Common myeloid progenitor, CD34-positive (primary cell): ENCODE data around the gene ZBTB44.

Experiments used
- CTCF ChIA-PET: fragments of 350-600 bp; sonication (Branson Sonifier 250); formaldehyde crosslinking; loops from one replicate; lab custom pipeline; 2021; ENCODE audit warnings: antibody characterized with exemption; lab: Charles Lee
- POLR2A ChIA-PET: fragments of 350-600 bp; sonication (Branson Sonifier 250); formaldehyde crosslinking; loops from one replicate; lab custom pipeline; 2021; ENCODE audit warnings: antibody characterized with exemption; lab: Charles Lee
- DNase-seq, 3 donors: peaks; one replicate each; pipeline versions ENCODE4 v3.0.0 to v3.0.0-alpha.2; 2013
- H3K27ac ChIP-seq, 2 experiments: 1 replicate in 1 of 2; 2 replicates in 1 of 2; pipeline ENCODE4 v1.7.0; 2013; ENCODE audit warnings: inconsistent platforms in 2 of 2, low read length in 2 of 2, mild to moderate bottlenecking in 2 of 2, low read depth in 1 of 2, moderate library complexity in 1 of 2; ENCODE audit not compliant: severe bottlenecking in 2 of 2, insufficient read depth in 1 of 2, poor library complexity in 1 of 2
- H3K27me3 ChIP-seq, 5 experiments: replicated peaks in 2 of 5; 1 replicate in 3 of 5; 2 replicates in 2 of 5; pipeline versions ENCODE4 v1.6.1 to v1.7.0; 2013; ENCODE audit warnings: low read length in 4 of 5, mild to moderate bottlenecking in 2 of 5, moderate library complexity in 2 of 5, inconsistent platforms in 1 of 5; ENCODE audit not compliant: insufficient read depth in 5 of 5, control insufficient read depth in 4 of 5
- H3K36me3 ChIP-seq, 4 experiments: 1 replicate in 2 of 4; 2 replicates in 2 of 4; pipeline versions ENCODE4 v1.6.1 to v1.7.0; 2013; ENCODE audit warnings: low read length in 3 of 4, control low read depth in 1 of 4, mild to moderate bottlenecking in 1 of 4; ENCODE audit not compliant: control insufficient read depth in 4 of 4, insufficient read depth in 4 of 4
- H3K4me1 ChIP-seq, 4 experiments: 1 replicate in 3 of 4; 2 replicates in 1 of 4; pipeline versions ENCODE4 v1.6.1 to v1.7.1; 2013; ENCODE audit warnings: low read length in 3 of 4, mild to moderate bottlenecking in 3 of 4, control low read depth in 1 of 4, inconsistent platforms in 1 of 4, moderate library complexity in 1 of 4; ENCODE audit not compliant: control insufficient read depth in 4 of 4, insufficient read depth in 4 of 4; ENCODE audit errors: control extremely low read depth in 1 of 4
- H3K4me3 ChIP-seq, 7 experiments: 1 replicate in 4 of 7; 2 replicates in 3 of 7; pipeline versions ENCODE4 v1.5.1 to v1.7.0; 2013; ENCODE audit warnings: mild to moderate bottlenecking in 7 of 7, low read length in 6 of 7, moderate library complexity in 6 of 7, inconsistent platforms in 2 of 7, low read depth in 2 of 7, control low read depth in 1 of 7; ENCODE audit not compliant: insufficient read depth in 4 of 7, control insufficient read depth in 1 of 7; ENCODE audit errors: extremely low read depth in 1 of 7
- H3K9me3 ChIP-seq, 5 experiments: 1 replicate in 4 of 5; 2 replicates in 1 of 5; pipeline versions ENCODE4 v1.6.1 to v1.7.1; 2013; ENCODE audit warnings: low read length in 4 of 5, mild to moderate bottlenecking in 2 of 5, inconsistent platforms in 1 of 5, low read depth in 1 of 5, moderate library complexity in 1 of 5; ENCODE audit not compliant: control insufficient read depth in 4 of 5, insufficient read depth in 2 of 5; ENCODE audit errors: control extremely low read depth in 1 of 5
- WGBS: methylation state at CpG from one replicate; pipeline ENCODE4 v1.1.5; 2013; ENCODE audit not compliant: insufficient coverage; 5-methylcytosine and 5-hydroxymethylcytosine counted together

Gene ZBTB44

DNA sequence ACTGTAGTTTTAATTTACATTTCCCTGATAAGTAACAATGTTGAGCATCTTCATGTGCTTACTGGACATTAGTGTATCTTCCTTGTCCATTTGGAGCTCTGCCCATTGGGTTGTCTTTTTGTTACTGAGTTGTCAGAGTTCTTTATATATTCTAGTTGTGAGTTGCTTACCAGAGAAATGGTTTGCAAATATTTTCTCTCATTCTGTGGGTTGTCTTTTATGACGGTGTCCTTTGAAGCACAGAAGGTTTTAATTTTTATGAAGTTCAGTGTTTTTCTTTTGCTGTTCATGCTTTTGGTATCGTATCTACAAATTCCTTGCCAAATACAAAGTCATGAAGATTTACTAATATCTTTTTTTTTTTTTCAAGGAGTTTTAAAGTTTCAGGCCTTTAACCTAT, 42.4 kb downstream of the ZBTB44 start:
- peaks cover 0 to 4% (median 0%) of the 10 kb centered on the region in 5 experiments for H3K9me3 ChIP-seq
- ChIA-PET CTCF (no interaction called here), POLR2A (no interaction called here)
- WGBS, result no CpG with 5 or more reads among the region's 2 CpGs
- no peak overlapping the region for H3K27ac ChIP-seq
- H3K36me3 ChIP-seq, result peaks cover 4 to 14% (median 12%) of the 10 kb centered on the region in 4 experiments
- no peaks in the 10 kb centered on the region for H3K27me3 ChIP-seq
- no peak overlapping the region for H3K4me3 ChIP-seq
- H3K4me1 ChIP-seq, result no peaks in the 10 kb centered on the region
- DNase-seq, result no peak

DNA sequence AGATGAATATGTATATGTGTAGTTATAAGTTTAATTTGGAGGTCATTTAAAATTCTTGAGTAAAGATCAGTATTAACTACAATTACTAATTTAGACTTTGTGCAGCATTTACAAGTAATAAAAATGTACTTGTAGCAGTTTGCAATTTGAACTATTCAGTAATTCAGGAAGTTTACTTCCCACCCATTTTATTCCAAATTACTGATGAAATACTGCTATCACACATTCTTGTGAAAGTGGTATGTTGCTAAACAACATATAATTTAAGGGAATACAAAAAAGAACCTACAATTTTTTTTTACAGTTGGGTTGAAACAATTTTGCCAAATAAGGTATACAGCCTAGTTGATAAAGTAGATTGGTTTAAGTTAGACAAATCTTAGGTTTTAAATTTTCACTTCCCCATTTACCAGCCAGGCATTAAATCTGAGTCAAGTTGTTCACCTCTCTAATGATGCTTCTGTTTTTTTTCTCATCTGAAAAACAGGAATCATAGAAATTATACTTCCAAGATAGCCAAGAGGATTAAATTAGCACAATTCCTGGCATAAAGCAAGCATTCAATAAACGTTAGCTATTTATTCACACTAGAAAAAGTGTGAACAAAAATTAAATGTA, 45.3 kb downstream of the ZBTB44 start:
- H3K4me3 ChIP-seq, result no peak overlapping the region
- no peak overlapping the region for H3K27ac ChIP-seq
- CTCF ChIA-PET, result no interaction called here
- no peaks in the 10 kb centered on the region for H3K4me1 ChIP-seq
- no peaks in the 10 kb centered on the region for H3K9me3 ChIP-seq
- POLR2A ChIA-PET, result no interaction called here
- WGBS, result no CpG with 5 or more reads among the region's 1 CpG
- DNase-seq, result peak in 2 of 3 donors; percentile 40 to 52
- H3K27me3 ChIP-seq, result no peaks in the 10 kb centered on the region
- peaks cover 15 to 23% (median 19%) of the 10 kb centered on the region in 4 experiments for H3K36me3 ChIP-seq

DNA sequence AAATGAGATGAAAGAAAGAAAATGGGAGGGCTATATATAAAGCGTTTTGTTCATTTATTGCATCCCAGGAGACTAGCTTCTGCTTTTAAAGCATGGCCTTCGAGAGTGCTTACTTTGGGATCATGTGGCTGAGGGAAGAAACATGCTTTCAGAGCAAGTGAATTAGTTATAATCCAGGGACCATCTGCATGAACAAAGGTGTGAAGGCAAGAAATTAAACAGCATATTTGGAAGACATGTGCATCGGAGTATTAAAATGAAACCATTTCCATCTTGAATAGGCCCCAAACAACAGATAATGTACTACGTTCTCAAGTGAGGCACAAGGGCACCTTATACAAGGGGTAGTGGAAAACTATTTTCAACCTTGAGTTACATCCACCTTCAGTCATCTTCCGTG, 51.4 kb downstream of the ZBTB44 start:
- CTCF ChIA-PET, result no interaction called here
- WGBS, result 100% methylated on average over 3 of the region's 5 CpGs
- Histone ChIP-seq H3K27me3 (no peaks in the 10 kb centered on the region), H3K4me1 (no peaks in the 10 kb centered on the region), H3K36me3 (peaks cover 33 to 59% (median 41%) of the 10 kb centered on the region in 4 experiments), H3K9me3 (peaks cover 0 to 9% (median 0%) of the 10 kb centered on the region in 5 experiments), H3K27ac (no peak overlapping the region), H3K4me3 (no peak overlapping the region)
- POLR2A ChIA-PET, result no interaction called here
- DNase-seq, result no peak

DNA sequence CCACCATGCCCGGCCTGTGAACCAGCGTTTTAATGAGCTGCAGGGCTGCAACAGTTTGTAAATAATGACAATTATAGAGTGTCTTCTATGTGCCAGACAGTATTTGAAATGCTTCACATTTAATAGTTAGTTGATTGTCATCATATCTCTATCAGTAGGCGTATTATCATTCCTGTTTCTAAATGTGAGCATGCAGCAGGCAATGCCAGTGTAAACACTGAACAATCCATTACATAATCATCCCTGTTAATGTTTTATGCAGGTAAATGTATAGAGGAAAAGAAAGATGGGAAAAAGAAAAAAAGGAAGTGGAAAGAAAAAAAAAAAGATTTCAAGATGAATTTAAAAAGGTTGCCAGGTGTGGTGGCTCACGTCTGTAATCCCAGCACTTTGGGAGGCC, 52.3 kb downstream of the ZBTB44 start:
- H3K4me1 ChIP-seq, result no peaks in the 10 kb centered on the region
- ChIA-PET POLR2A (no interaction called here), CTCF (interaction anchor here (0.7 kb wide), 1 partner anchor 50 kb away, joined by 3 read pairs; no protein-coding TSS in a partner anchor)
- no peaks in the 10 kb centered on the region for H3K27me3 ChIP-seq
- H3K36me3 ChIP-seq, result peaks cover 34 to 66% (median 42%) of the 10 kb centered on the region in 4 experiments
- H3K27ac ChIP-seq, result no peak overlapping the region
- peaks cover 0 to 19% (median 1%) of the 10 kb centered on the region in 5 experiments for H3K9me3 ChIP-seq
- no peak overlapping the region for H3K4me3 ChIP-seq
- DNase-seq, result no peak
- 86% methylated on average over 3 of the region's 4 CpGs for WGBS

DNA sequence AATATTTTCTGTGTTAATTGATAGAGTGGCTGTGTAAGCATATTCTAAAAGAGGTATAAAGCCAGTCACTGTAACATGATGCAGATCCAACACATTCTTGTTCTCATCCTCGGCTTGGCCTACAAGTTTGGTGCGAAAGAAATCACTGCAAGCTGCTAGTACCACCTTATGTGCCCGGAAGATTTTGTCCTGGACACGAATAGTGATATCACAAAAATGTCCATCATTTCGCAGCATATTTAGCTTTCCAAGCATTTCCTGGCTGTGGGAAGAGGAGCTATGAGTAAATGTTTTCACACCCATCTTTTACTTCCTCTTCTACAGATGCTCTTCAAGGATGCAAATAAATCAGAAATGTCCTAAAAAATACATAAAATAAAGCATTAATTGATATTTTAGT, 53.1 kb downstream of the ZBTB44 start:
- peaks cover 33 to 64% (median 40%) of the 10 kb centered on the region in 4 experiments for H3K36me3 ChIP-seq
- H3K4me1 ChIP-seq, result no peaks in the 10 kb centered on the region
- WGBS, result 96% methylated on average over 4 of the region's 5 CpGs
- H3K27ac ChIP-seq, result no peak overlapping the region
- no peak for DNase-seq
- CTCF ChIA-PET, result no interaction called here
- H3K4me3 ChIP-seq, result no peak overlapping the region
- POLR2A ChIA-PET, result no interaction called here
- H3K9me3 ChIP-seq, result peaks cover 0 to 23% (median 3%) of the 10 kb centered on the region in 5 experiments
- no peaks in the 10 kb centered on the region for H3K27me3 ChIP-seq

DNA sequence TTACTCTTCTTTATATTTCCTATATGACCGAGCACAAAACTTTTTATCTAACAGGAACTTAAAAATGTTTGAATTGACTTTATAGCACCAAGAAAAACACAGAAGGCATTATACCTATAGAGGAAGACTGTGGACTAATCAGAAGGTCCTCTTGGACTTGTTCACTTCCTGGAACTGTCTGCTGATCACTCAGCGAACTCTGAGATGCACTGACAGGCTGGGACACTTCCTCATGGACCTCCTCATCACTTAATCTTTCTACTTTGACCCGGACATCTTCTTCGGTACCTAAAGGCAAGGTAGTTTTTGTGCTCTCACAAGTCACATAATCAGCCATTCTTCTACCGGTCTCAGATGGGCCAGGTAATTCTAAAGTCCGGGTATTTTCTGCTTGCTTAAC, 54.0 kb downstream of the ZBTB44 start:
- no peak for DNase-seq
- Histone ChIP-seq H3K36me3 (peaks cover 31 to 59% (median 40%) of the 10 kb centered on the region in 4 experiments), H3K27ac (no peak overlapping the region), H3K27me3 (no peaks in the 10 kb centered on the region), H3K4me3 (no peak overlapping the region), H3K4me1 (no peaks in the 10 kb centered on the region), H3K9me3 (peaks cover 3 to 25% (median 5%) of the 10 kb centered on the region in 5 experiments)
- whole genome bisulfite sequencing, result 99% methylated on average over 6 of the region's 6 CpGs
- ChIA-PET CTCF (no interaction called here), POLR2A (no interaction called here)

DNA sequence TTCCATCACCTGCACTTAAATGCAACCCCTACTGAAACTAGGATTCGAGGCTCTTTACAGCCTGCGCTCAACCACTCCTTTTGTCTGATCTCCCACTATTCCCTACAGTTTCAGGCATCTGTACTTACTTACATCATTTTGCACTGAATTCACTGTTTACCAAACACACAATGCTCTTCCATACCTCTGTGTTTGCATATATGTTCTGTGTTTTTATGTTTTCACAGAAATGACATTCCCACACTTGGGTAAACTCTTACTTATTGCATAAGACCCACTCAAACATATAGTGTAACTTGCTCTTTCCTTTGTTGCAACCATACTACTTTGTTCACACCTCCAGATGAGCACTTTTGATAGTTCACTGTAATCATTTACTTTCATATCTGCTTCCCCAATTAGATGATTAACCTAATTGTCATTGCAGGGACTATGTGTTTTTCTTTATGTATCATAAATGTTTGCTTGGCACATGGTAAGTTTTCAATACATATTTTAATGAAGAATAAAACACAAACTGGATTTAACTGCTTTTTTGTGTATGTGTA, 54.6 kb downstream of the ZBTB44 start:
- 89% methylated on average over 2 of the region's 2 CpGs for WGBS
- no peak for DNase-seq
- Histone ChIP-seq H3K4me3 (no peak overlapping the region), H3K4me1 (no peaks in the 10 kb centered on the region), H3K36me3 (peaks cover 28 to 54% (median 38%) of the 10 kb centered on the region in 4 experiments), H3K27ac (no peak overlapping the region), H3K27me3 (no peaks in the 10 kb centered on the region), H3K9me3 (peaks cover 3 to 25% (median 5%) of the 10 kb centered on the region in 5 experiments)
- CTCF ChIA-PET, result no interaction called here
- POLR2A ChIA-PET, result no interaction called here
